ENCODE measurements around the gene LCK.

- TF ChIP-seq CTCF (conservative IDR thresholded peaks at IDR 0.05; ENCODE audit: low read depth in 2 of 2) = no peak
- no peak for TF ChIP-seq EZH2 (IDR thresholded peaks at IDR 0.05; ENCODE audit: low read depth, unreplicated experiment)
- TF ChIP-seq POLR2AphosphoS5 (IDR thresholded peaks at IDR 0.05; ENCODE audit: low read depth) = no peak
- TF ChIP-seq EZH2phosphoT487 (IDR thresholded peaks at IDR 0.05; ENCODE audit: unreplicated experiment) = no peak
- TF ChIP-seq CREB1 (CRISPR knock-in tag; IDR thresholded peaks at IDR 0.05; ENCODE audit: low read depth) = no peak
- no peak for TF ChIP-seq JUNB (IDR thresholded peaks at IDR 0.05; ENCODE audit: unreplicated experiment)
- no peak for TF ChIP-seq REST (IDR thresholded peaks at IDR 0.05; ENCODE audit: unreplicated experiment)
- no peak for TF ChIP-seq STAT1 (IDR thresholded peaks at IDR 0.05; ENCODE audit: unreplicated experiment)
Measured at GRCh38 chr1:32286763-32287162, 35.7 kb downstream of the LCK start.

All from GM23338 (cell line).